Measurements from ENCODE around the gene CENPA.
"Not testable (repeated sequence)": the region's sequence is repeated elsewhere in the genome, so short reads cannot be mapped to it uniquely, and the experiment has no call there.

CENPA gene

DNA sequence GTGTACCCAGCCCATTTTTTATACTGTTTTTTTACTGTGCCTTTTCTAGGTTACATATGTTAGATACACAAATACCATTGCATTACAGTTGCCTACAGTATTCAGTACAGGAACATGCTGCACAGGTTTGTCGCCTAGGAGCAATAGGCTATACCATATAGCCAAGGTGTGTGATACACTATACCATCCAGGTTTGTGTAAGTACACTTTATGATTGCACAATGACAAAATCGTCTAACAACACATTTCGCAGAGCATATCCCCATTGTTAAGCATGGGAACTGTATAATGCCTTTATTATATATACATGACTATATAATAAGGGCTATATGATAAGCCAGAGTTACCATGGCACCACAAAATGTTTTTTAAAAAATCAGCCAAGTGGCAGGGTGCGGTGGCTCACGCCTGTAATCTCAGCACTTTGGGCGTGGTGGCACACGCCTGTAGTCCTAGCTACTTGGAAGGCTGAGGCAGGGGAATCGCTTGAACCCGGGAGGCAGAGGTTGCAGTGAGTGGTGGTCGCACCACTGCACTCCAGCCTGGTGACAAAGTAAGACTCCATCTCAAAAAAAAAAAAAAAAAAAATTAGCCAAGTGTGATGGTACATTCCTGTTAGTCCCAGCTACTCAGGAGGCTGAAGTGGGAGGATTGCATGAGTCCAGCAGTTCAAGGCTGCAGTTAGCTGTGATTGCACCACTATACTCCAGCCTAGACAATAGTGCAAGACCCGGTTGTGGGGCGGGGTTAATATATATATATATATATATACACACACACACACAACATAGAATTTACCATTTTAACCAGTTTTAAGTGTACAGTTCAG lies 2.8 kb upstream of the CENPA start:
- DNase-seq (ENCODE audit: insufficient read length, low spot score) = no peak
- no peak for TF ChIP-seq POLR2A (IDR thresholded peaks at IDR 0.05; ENCODE audit: low read depth, low read length)
- TF ChIP-seq TAF1 (IDR thresholded peaks at IDR 0.05; ENCODE audit: low read depth, low read length) = no peak
- TF ChIP-seq PAX5 (IDR thresholded peaks at IDR 0.05; ENCODE audit: insufficient read depth, low read length, severe bottlenecking) = no peak
- no peak for TF ChIP-seq SPI1 (IDR thresholded peaks at IDR 0.05; ENCODE audit: low read depth, low read length)
- TF ChIP-seq POLR2AphosphoS5 (IDR thresholded peaks at IDR 0.05; ENCODE audit: low read depth, low read length) = no peak
- TF ChIP-seq POU2F2 (IDR thresholded peaks at IDR 0.05; ENCODE audit: low read depth, low read length) = no peak
- FAIRE-seq = no peak

DNA sequence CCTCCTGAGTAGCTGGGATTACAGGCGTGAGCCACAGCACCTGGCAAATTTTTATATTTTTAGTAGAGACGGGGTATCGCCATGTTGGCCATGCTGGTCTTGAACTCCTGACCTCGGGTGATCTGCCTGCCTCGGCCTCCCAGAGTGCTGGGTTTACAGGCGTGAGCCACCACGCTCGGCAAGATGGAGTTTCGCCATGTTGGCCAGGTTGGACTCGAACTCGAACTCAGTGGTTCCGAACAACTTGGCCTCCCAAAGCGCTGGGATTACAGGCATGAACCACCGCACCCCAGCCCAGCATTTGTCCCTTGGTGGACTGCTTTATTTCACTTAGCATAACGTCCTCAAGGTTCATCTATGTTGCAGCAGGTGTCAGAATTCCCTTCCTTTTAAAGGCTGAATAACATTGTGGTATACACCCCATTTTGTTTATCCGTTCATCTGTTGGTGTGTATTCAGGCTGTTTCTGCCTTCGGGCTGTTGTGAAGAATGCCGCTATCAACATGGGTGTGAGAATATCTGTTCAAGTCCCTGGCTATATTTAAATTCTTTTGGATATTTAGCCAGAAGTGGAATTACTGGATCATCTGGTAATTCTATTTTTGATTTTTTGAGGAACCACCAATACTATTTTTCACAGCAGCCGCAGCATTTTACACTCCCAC lies 1.2 kb upstream of the CENPA start:
- TF ChIP-seq POLR2AphosphoS5 (IDR thresholded peaks at IDR 0.05; ENCODE audit: low read depth, low read length) = no peak
- TF ChIP-seq SPI1 (IDR thresholded peaks at IDR 0.05; ENCODE audit: low read depth, low read length) = no peak
- no peak for TF ChIP-seq POLR2A (IDR thresholded peaks at IDR 0.05; ENCODE audit: low read depth, low read length)
- no peak for TF ChIP-seq PAX5 (IDR thresholded peaks at IDR 0.05; ENCODE audit: insufficient read depth, low read length, severe bottlenecking)
- no peak for TF ChIP-seq TAF1 (IDR thresholded peaks at IDR 0.05; ENCODE audit: low read depth, low read length)
- no peak for FAIRE-seq

DNA sequence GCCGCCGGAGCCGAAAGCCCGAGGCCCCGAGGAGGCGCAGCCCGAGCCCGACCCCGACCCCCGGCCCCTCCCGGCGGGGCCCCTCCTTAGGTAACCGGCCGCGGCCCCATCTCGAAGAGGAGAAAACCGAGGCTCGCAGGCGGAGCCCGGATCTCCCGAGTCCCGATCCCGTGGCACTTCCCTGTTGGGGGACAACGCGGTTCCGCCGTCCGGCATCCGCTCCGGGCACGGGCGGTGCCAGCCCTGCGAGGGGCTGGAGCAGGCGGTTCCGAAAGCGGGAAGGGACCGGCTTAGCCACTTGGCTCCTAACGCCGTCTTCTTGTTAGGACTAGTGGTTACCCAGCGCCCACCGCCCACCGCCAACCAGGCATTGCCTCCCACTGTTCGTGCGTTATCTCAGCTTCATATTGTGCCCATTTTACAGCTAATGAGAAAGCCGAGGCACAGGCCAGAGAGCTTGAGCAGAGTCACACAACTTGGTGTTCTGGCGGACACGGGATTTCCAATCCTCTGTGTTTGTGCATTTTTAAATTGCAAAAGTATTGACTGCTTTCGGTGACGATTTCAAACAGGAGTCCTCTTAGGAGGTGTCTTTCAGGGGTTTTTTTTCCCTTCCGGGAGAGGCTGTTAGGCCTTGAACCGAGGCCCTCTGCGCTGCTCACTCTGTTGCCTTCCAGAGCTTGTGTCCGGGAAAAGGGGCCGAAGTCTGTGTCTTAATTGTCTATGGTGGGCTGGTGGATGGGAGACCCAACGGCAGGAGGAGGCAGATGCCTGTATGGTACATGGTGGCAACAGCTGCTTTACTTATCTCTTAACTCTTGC lies 562 bp downstream of the CENPA start:
- DNase-seq (ENCODE audit: insufficient read length, low spot score) = peak; percentile 36

More for the DNA sequence above, 1.2 kb upstream of the CENPA start:
- DNase-seq (ENCODE audit: insufficient read length, low spot score) = no peak

DNA sequence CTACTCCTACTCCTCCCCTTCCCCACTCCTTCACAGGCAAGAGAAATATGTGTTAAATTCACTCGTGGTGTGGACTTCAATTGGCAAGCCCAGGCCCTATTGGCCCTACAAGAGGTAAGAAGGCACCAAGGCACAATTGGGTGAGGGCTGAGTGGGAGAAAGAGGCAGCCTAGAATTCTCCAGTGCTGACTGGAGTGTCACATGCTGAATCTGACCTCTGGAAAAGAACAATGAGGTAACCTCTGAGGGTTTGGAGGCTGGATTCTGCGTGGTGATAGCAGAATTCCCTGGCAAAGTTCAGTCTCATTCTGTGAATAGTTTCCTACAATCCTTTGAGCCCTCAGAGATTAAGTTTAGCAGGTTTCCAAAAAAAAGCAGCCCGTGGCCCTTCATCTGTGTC lies 6.9 kb downstream of the CENPA start:
- no peak for FAIRE-seq
- DNase-seq (ENCODE audit: insufficient read length, low spot score) = no peak
- no peak for TF ChIP-seq POLR2A (IDR thresholded peaks at IDR 0.05; ENCODE audit: low read depth, low read length)
- no peak for TF ChIP-seq PAX5 (IDR thresholded peaks at IDR 0.05; ENCODE audit: insufficient read depth, low read length, severe bottlenecking)
- no peak for TF ChIP-seq SPI1 (IDR thresholded peaks at IDR 0.05; ENCODE audit: low read depth, low read length)
- no peak for TF ChIP-seq POU2F2 (IDR thresholded peaks at IDR 0.05; ENCODE audit: low read depth, low read length)
- no peak for TF ChIP-seq TAF1 (IDR thresholded peaks at IDR 0.05; ENCODE audit: low read depth, low read length)
- no peak for TF ChIP-seq POLR2AphosphoS5 (IDR thresholded peaks at IDR 0.05; ENCODE audit: low read depth, low read length)

More for the DNA sequence above, 562 bp downstream of the CENPA start:
- no peak for TF ChIP-seq POU2F2 (IDR thresholded peaks at IDR 0.05; ENCODE audit: low read depth, low read length)
- no peak for TF ChIP-seq SPI1 (IDR thresholded peaks at IDR 0.05; ENCODE audit: low read depth, low read length)
- no peak for TF ChIP-seq TAF1 (IDR thresholded peaks at IDR 0.05; ENCODE audit: low read depth, low read length)
- no peak for TF ChIP-seq POLR2AphosphoS5 (IDR thresholded peaks at IDR 0.05; ENCODE audit: low read depth, low read length)
- TF ChIP-seq PAX5 (IDR thresholded peaks at IDR 0.05; ENCODE audit: insufficient read depth, low read length, severe bottlenecking) = no peak
- no peak for TF ChIP-seq POLR2A (IDR thresholded peaks at IDR 0.05; ENCODE audit: low read depth, low read length)
- FAIRE-seq = no peak

DNA sequence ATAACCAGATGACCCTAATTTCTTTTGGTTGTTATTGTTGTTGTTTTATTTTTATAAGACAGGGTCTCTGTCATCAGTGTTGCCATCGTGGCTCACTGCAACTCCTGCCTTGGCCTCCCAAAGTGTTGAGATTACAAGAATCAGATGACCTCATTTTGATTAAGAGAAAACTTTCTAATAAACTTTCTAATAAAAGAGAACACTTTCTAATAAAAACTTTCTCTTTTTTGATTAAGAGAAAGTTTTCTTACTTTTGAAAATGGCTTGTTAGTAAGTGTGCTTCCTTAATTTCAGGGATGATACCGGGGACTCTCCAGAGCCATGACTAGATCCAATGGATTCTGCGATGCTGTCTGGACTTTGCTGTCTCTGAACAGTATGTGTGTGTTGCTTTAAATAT lies 7.7 kb downstream of the CENPA start:
- no peak for DNase-seq (ENCODE audit: insufficient read length, low spot score)
- TF ChIP-seq TAF1 (IDR thresholded peaks at IDR 0.05; ENCODE audit: low read depth, low read length) (no peak), POLR2A (IDR thresholded peaks at IDR 0.05; ENCODE audit: low read depth, low read length) (no peak), POLR2AphosphoS5 (IDR thresholded peaks at IDR 0.05; ENCODE audit: low read depth, low read length) (no peak), SPI1 (IDR thresholded peaks at IDR 0.05; ENCODE audit: low read depth, low read length) (no peak), POU2F2 (IDR thresholded peaks at IDR 0.05; ENCODE audit: low read depth, low read length) (no peak), PAX5 (IDR thresholded peaks at IDR 0.05; ENCODE audit: insufficient read depth, low read length, severe bottlenecking) (no peak)
- FAIRE-seq = no peak

DNA sequence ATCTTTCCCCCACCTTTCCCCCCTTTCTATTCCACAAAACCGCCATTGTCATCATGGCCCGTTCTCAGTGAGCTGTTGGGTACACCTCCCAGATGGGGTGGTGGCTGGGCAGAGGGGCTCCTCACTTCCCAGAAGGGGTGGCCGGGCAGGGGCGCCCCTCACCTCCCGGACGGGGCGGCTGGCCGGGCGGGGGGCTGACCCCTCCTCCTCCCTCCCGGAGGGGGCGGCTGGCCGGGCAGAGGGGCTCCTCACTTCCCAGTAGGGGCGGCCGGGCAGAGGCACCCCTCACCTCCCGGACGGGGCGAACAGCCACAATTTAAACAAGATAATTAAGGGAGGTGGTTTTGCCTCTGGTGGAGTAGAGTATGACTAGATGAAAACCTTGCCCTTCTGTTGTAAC lies 9.3 kb downstream of the CENPA start:
- DNase-seq (ENCODE audit: insufficient read length, low spot score); FAIRE-seq: not testable (repeated sequence)

DNA sequence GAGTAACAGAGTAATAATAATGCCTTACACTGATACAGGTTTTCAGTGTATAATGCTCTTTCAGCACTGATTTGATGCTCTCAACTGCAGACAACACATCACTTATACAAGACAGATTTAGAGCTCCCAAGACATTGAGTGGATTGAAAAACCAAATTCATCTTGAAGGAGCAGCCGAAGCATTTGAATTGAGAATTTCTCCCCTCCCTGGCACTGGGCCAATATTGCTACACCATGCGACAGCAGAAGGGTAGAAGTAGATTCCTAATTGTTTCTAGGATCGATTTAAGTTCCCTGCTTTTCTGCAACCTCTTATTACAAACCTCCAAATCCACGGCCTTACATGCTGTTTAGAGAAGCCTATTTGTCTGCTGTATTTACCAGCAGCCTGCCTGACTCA lies 15.5 kb downstream of the CENPA start:
- no peak for DNase-seq (ENCODE audit: insufficient read length, low spot score)
- FAIRE-seq = no peak
- TF ChIP-seq POU2F2 (IDR thresholded peaks at IDR 0.05; ENCODE audit: low read depth, low read length) = no peak
- no peak for TF ChIP-seq TAF1 (IDR thresholded peaks at IDR 0.05; ENCODE audit: low read depth, low read length)
- no peak for TF ChIP-seq SPI1 (IDR thresholded peaks at IDR 0.05; ENCODE audit: low read depth, low read length)
- TF ChIP-seq PAX5 (IDR thresholded peaks at IDR 0.05; ENCODE audit: insufficient read depth, low read length, severe bottlenecking) = no peak
- TF ChIP-seq POLR2A (IDR thresholded peaks at IDR 0.05; ENCODE audit: low read depth, low read length) = no peak
- no peak for TF ChIP-seq POLR2AphosphoS5 (IDR thresholded peaks at IDR 0.05; ENCODE audit: low read depth, low read length)

DNA sequence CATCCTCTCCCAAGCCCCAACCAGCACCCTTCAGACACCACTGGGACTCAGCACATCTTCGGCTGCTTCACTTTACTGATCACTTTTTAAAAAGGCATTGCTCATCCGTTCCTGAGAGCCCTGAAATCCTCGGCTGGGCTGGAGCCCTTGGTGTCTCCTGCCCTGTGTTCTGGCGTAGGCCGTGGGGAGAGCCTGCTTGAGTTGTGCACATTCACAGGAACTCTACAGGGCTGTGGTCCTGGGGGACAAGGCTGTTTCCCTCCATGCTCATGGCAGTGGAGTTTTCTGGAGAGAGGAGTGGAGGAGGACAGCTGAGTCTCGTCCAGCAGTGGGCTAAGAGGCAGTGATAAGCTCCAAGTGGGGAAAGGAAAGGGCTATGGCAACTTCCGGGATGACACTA lies 15.9 kb downstream of the CENPA start:
- FAIRE-seq = no peak
- TF ChIP-seq POU2F2 (IDR thresholded peaks at IDR 0.05; ENCODE audit: low read depth, low read length) (no peak), SPI1 (IDR thresholded peaks at IDR 0.05; ENCODE audit: low read depth, low read length) (no peak), TAF1 (IDR thresholded peaks at IDR 0.05; ENCODE audit: low read depth, low read length) (no peak), POLR2AphosphoS5 (IDR thresholded peaks at IDR 0.05; ENCODE audit: low read depth, low read length) (no peak), POLR2A (IDR thresholded peaks at IDR 0.05; ENCODE audit: low read depth, low read length) (no peak), PAX5 (IDR thresholded peaks at IDR 0.05; ENCODE audit: insufficient read depth, low read length, severe bottlenecking) (no peak)

DNA sequence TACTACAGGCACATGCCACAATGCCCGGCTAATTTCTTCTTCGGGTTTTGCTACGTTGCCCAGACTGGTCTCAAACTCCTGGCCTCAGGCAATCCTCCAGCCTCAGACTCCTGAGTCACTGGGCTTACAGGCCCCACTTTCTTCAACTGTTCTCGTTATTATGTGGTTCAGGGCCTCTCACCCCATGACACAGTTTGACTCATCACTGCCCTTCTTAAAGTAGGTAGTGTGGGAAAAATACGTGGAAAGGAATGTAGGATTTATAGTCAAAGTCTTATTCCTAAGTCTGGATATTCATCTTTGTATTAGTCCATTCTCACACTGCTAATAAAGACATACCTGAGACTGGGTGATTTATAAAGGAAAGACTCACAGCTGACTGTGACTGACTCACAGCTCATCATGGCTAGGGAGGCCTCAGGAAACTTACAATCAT lies 19.4 kb downstream of the CENPA start:
- no peak for FAIRE-seq
- TF ChIP-seq POU2F2 (IDR thresholded peaks at IDR 0.05; ENCODE audit: low read depth, low read length) (no peak), POLR2A (IDR thresholded peaks at IDR 0.05; ENCODE audit: low read depth, low read length) (no peak), SPI1 (IDR thresholded peaks at IDR 0.05; ENCODE audit: low read depth, low read length) (no peak), PAX5 (IDR thresholded peaks at IDR 0.05; ENCODE audit: insufficient read depth, low read length, severe bottlenecking) (no peak), POLR2AphosphoS5 (IDR thresholded peaks at IDR 0.05; ENCODE audit: low read depth, low read length) (no peak), TAF1 (IDR thresholded peaks at IDR 0.05; ENCODE audit: low read depth, low read length) (no peak)
- DNase-seq (ENCODE audit: insufficient read length, low spot score) = no peak

More for the DNA sequence above, 15.9 kb downstream of the CENPA start:
- DNase-seq (ENCODE audit: insufficient read length, low spot score) = no peak
